Keratinocyte (primary cell): ENCODE results near the gene TFR2.

ENCODE experiments used
- CTCF ChIP-seq, 3 experiments: IDR thresholded peaks in 1 of 3; conservative IDR thresholded peaks in 1 of 3; optimal IDR thresholded peaks in 1 of 3; 2 replicates in 2 of 3; 3 replicates in 1 of 3; pipeline versions ENCODE3 to v1.5.1; 2011; ENCODE audit warnings: low read length in 3 of 3, mild to moderate bottlenecking in 3 of 3, moderate library complexity in 2 of 3, control low read depth in 1 of 3, inconsistent platforms in 1 of 3; ENCODE audit not compliant: insufficient read depth in 2 of 3; ENCODE audit errors: extremely low read depth in 1 of 3
- EZH2 ChIP-seq: IDR thresholded peaks from one replicate; pipeline ENCODE4 v1.6.1; 2012; ENCODE audit warnings: inconsistent platforms, mild to moderate bottlenecking, low read length, moderate library complexity

- TF ChIP-seq CTCF (optimal IDR thresholded peaks at IDR 0.05 in 1 of 3, IDR thresholded peaks at IDR 0.05 in 1 of 3, conservative IDR thresholded peaks at IDR 0.05 in 1 of 3; ENCODE audit: extremely low read depth in 1 of 3, insufficient read depth in 2 of 3, low read length in 3 of 3) = peak in 1 of 3 experiments; percentile 28
- TF ChIP-seq EZH2 = no peak
These were observed 28.5 kb downstream of the TFR2 start for GRCh38 chr7:100612730-100613390.
